HEK293 (cell line): Measurements from ENCODE around the gene LMBR1.

Experiments
- CTCF ChIA-PET: fragments of 350-600 bp; formaldehyde crosslinking; extraction: SDS; loops from one replicate; lab custom pipeline; 2021; ENCODE audit warnings: antibody characterized with exemption; lab: Yijun Ruan, JAX
- POLR2A ChIA-PET: fragments of 300-600 bp; formaldehyde crosslinking; extraction: SDS; loops from one replicate; lab custom pipeline; 2020; ENCODE audit warnings: antibody characterized with exemption, inconsistent platforms; lab: Yijun Ruan, JAX
- H3K27ac ChIP-seq: fragments of 200-500 bp; sonication (Bioruptor generic); 2 replicates; pipeline ENCODE4 v1.5.1; 2014; ENCODE audit warnings: low read depth, low read length, control low read depth, inconsistent platforms; ENCODE audit errors: extremely low read depth
- H3K36me3 ChIP-seq, 2 experiments: fragments of 200-500 bp in 1 of 2; sonication (Bioruptor generic) in 1 of 2; 1 replicate in 1 of 2; 2 replicates in 1 of 2; pipeline ENCODE4 v1.5.1; 2014 to 2017; ENCODE audit warnings: inconsistent platforms in 2 of 2, low read length in 2 of 2; ENCODE audit not compliant: control insufficient read depth in 2 of 2, insufficient read depth in 1 of 2
- H3K4me1 ChIP-seq: fragments of 200-500 bp; sonication (Bioruptor generic); 2 replicates; pipeline ENCODE4 v1.5.1; 2014; ENCODE audit warnings: mild to moderate bottlenecking, low read length, inconsistent platforms; ENCODE audit not compliant: control insufficient read depth, insufficient read depth
- H3K4me3 ChIP-seq: 2 replicates; pipeline ENCODE4 v1.5.1; 2011; ENCODE audit warnings: low read depth, mild to moderate bottlenecking, control low read depth, low read length, moderate library complexity
- H3K9me3 ChIP-seq: fragments of 200-500 bp; sonication (Bioruptor generic); 2 replicates; pipeline ENCODE4 v1.5.1; 2014; ENCODE audit warnings: low read depth, low read length, inconsistent platforms; ENCODE audit not compliant: control insufficient read depth, insufficient read depth
- AEBP2 ChIP-seq: fragments of 450-650 bp; formaldehyde crosslinking; IDR thresholded peaks from 2 replicates; pipeline ENCODE4 v1.5.1; 2016; ENCODE audit warnings: missing biosample characterization, missing genetic modification characterization, borderline replicate concordance
- CTCF ChIP-seq: fragments of 450-650 bp; formaldehyde crosslinking; IDR thresholded peaks from 2 replicates; pipeline ENCODE4 v1.5.1; 2016; ENCODE audit warnings: missing biosample characterization, missing genetic modification characterization
- GLIS1 ChIP-seq: fragments of 450-650 bp; formaldehyde crosslinking; IDR thresholded peaks from 2 replicates; pipeline ENCODE4 v1.5.1; 2016; ENCODE audit warnings: missing biosample characterization, missing genetic modification characterization
- KLF10 ChIP-seq: fragments of 450-650 bp; IDR thresholded peaks from 2 replicates; pipeline ENCODE4 v1.5.1; 2018; ENCODE audit warnings: missing biosample characterization, mild to moderate bottlenecking, missing genetic modification characterization
- KLF7 ChIP-seq: fragments of 450-650 bp; formaldehyde crosslinking; IDR thresholded peaks from 2 replicates; pipeline ENCODE4 v1.5.1; 2016; ENCODE audit warnings: missing biosample characterization, missing genetic modification characterization, borderline replicate concordance
- ZBTB49 ChIP-seq: fragments of 450-650 bp; formaldehyde crosslinking; IDR thresholded peaks from 2 replicates; pipeline ENCODE4 v1.5.1; 2016; ENCODE audit warnings: missing biosample characterization, missing genetic modification characterization, low read depth
- ZNF214 ChIP-seq: fragments of 450-650 bp; formaldehyde crosslinking; IDR thresholded peaks from 2 replicates; pipeline ENCODE4 v1.5.1; 2017; ENCODE audit warnings: missing biosample characterization, mild to moderate bottlenecking, missing genetic modification characterization, borderline replicate concordance
- ZNF23 ChIP-seq: fragments of 450-650 bp; formaldehyde crosslinking; IDR thresholded peaks from 2 replicates; pipeline ENCODE4 v1.5.1; 2016; ENCODE audit warnings: missing biosample characterization, missing genetic modification characterization, borderline replicate concordance
- ZNF292 ChIP-seq: fragments of 450-650 bp; formaldehyde crosslinking; IDR thresholded peaks from 2 replicates; pipeline ENCODE4 v1.5.1; 2016; ENCODE audit warnings: low read depth, missing biosample characterization, missing genetic modification characterization, borderline replicate concordance
- ZNF366 ChIP-seq: fragments of 450-650 bp; formaldehyde crosslinking; conservative IDR thresholded peaks from 2 replicates; pipeline ENCODE4 v1.5.1; 2016; ENCODE audit warnings: missing biosample characterization, missing genetic modification characterization
- ZNF426 ChIP-seq: fragments of 450-650 bp; formaldehyde crosslinking; IDR thresholded peaks from 2 replicates; pipeline ENCODE4 v1.5.1; 2017; ENCODE audit warnings: missing biosample characterization, missing genetic modification characterization, mild to moderate bottlenecking, inconsistent platforms, moderate library complexity
- ZNF433 ChIP-seq: fragments of 450-650 bp; formaldehyde crosslinking; IDR thresholded peaks from 2 replicates; pipeline ENCODE4 v1.5.1; 2016; ENCODE audit warnings: missing biosample characterization, missing genetic modification characterization, low read depth
- ZNF677 ChIP-seq: fragments of 450-650 bp; IDR thresholded peaks from 2 replicates; pipeline ENCODE4 v1.5.0; 2018; ENCODE audit warnings: missing biosample characterization, mild to moderate bottlenecking, missing genetic modification characterization, moderate library complexity
- ZNF704 ChIP-seq: fragments of 450-650 bp; formaldehyde crosslinking; IDR thresholded peaks from 2 replicates; pipeline ENCODE4 v1.5.1; 2016; ENCODE audit warnings: missing biosample characterization, missing genetic modification characterization
- ZNF768 ChIP-seq: fragments of 450-650 bp; formaldehyde crosslinking; IDR thresholded peaks from 2 replicates; pipeline ENCODE4 v1.5.1; 2018; ENCODE audit warnings: missing biosample characterization, mild to moderate bottlenecking, missing genetic modification characterization

LMBR1 gene

GRCh38 chr7:156832195-156832877 lies 60.6 kb downstream of the LMBR1 start:
- CTCF ChIA-PET: no interaction called here
- peaks cover 0 to 22% of the 10 kb centered on the region in 2 experiments; a peak in 2 of 3 replicates for H3K36me3 ChIP-seq

GRCh38 chr7:156829669-156830336 lies 63.2 kb downstream of the LMBR1 start:
- ChIA-PET POLR2A (no interaction called here), CTCF (no interaction called here)
- Histone ChIP-seq H3K4me1 (no peaks in the 10 kb centered on the region), H3K9me3 (no peaks in the 10 kb centered on the region), H3K27ac (no peak overlapping the region), H3K4me3 (no peak overlapping the region), H3K36me3 (peaks cover 4 to 29% of the 10 kb centered on the region in 2 experiments)
- TF ChIP-seq CTCF (tag by site-specific recombination): no peak
- TF ChIP-seq KLF7: no peak
- no peak for TF ChIP-seq ZNF366 (tag by site-specific recombination)
- TF ChIP-seq ZNF704 (tag by site-specific recombination): no peak
- TF ChIP-seq ZNF292 (tag by site-specific recombination): no peak
- no peak for TF ChIP-seq AEBP2 (tag by site-specific recombination)
- no peak for TF ChIP-seq KLF10 (tag by site-specific recombination)

More at GRCh38 chr7:156832195-156832877, 60.6 kb downstream of the LMBR1 start:
- Histone ChIP-seq H3K27ac (no peak overlapping the region), H3K9me3 (no peaks in the 10 kb centered on the region), H3K4me3 (no peak overlapping the region), H3K4me1 (no peaks in the 10 kb centered on the region)
- TF ChIP-seq ZNF426 (tag by site-specific recombination) (no peak), ZNF677 (tag by site-specific recombination) (no peak), ZNF214 (no peak), ZNF23 (no peak), ZNF433 (tag by site-specific recombination) (no peak), ZNF768 (tag by site-specific recombination) (no peak), ZBTB49 (tag by site-specific recombination) (no peak), GLIS1 (tag by site-specific recombination) (no peak)
- POLR2A ChIA-PET: no interaction called here
